NT2/D1 (cell line): ENCODE data around the gene CDK14.

Source experiments
- YY1 ChIP-seq: IDR thresholded peaks from 2 replicates; pipeline ENCODE4 v1.6.1; 2011; ENCODE audit not compliant: insufficient read length, insufficient read depth
- ZNF274 ChIP-seq: IDR thresholded peaks from 2 replicates; pipeline ENCODE4 v1.6.1; 2011; ENCODE audit warnings: mild to moderate bottlenecking, low read depth, low read length

DNA sequence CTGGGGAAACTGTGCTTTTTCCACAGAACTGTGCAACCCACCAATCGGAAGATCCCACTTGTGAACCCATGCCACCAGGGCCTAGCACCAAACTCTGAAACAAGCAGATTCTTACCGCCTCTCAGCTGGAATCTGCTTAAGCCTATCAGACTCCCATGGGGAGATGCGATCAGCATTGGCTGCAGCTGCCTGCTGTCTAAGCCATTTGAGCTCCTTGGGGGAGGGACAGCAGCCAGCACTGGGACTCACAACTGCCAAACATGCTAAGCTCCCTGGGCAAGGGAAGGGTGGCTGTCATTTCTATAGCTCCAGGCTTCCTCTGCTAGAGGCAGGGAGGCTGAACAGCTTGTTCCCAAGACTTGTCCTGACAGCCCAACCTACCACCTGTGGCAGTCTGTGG lies 283.8 kb downstream of the CDK14 start:
- TF ChIP-seq ZNF274: no peak
- no peak for TF ChIP-seq YY1
